Left lobe of liver (tissue), 2 donors: ENCODE results near the gene HCN3. TPM values are rescaled to one million over a fixed set of nuclear protein-coding genes. Genes with fewer than 3 reads are reported as not detected.
"Not testable (repeated sequence)": the region's sequence is repeated elsewhere in the genome, so short reads cannot be mapped to it uniquely, and the experiment has no call there.

Experiments
- ATAC-seq: fragments of 200-7000 bp; cut with Tn5 transposase; one replicate; pipeline ENCODE4 v1.9.1; 2020; ENCODE audit warnings: mild to moderate bottlenecking, moderate library complexity
- DNase-seq: peaks from one replicate; pipeline ENCODE4 v3.0.0-alpha.2; 2020; ENCODE audit warnings: low spot score
- total RNA-seq: library from RNA; stranded (reverse); gene quantifications from one replicate; pipeline ENCODE4 v1.2.1, GENCODE V29; 2021
- donor health status: DM: no; HTN: no; CAD: no; lungs with moderate emphysema.
- donor health status: DM: no; HTN: yes; CAD: no.

Gene HCN3
- total RNA-seq, 1 donor from 2014 or later: 2.5 TPM

GRCh38 chr1:155282488-155283091 is 5.3 kb downstream of the HCN3 start:
- ATAC-seq (no peak), DNase-seq (no peak)

DNA sequence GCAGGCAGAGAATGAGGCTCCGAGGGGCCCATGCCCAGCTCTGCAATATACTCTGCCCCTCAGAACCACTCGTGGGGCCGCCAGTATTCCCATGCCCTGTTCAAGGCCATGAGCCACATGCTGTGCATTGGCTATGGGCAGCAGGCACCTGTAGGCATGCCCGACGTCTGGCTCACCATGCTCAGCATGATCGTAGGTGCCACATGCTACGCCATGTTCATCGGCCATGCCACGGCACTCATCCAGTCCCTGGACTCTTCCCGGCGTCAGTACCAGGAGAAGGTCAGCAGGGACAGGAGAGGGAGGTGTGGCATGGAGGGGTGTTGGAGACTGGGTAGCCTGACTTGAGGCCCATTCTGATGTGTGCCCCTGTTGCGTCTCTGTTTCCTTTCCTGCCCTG is 7.2 kb downstream of the HCN3 start:
- DNase-seq (no peak), ATAC-seq (no peak)

DNA sequence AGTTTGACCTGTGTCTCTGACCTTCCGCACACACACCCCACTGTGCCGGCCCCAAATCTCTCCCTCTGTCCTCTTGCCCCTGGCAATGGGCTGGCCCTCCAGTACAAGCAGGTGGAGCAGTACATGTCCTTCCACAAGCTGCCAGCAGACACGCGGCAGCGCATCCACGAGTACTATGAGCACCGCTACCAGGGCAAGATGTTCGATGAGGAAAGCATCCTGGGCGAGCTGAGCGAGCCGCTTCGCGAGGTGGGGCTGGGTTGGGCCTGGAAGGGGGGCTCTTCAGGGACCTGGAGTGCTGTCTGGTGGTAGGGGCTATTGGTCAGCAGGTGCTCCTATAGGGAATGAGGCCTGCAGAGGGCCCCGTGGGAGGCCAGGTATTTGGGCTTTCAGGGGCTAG is 7.8 kb downstream of the HCN3 start:
- no peak for ATAC-seq
- no peak for DNase-seq

DNA sequence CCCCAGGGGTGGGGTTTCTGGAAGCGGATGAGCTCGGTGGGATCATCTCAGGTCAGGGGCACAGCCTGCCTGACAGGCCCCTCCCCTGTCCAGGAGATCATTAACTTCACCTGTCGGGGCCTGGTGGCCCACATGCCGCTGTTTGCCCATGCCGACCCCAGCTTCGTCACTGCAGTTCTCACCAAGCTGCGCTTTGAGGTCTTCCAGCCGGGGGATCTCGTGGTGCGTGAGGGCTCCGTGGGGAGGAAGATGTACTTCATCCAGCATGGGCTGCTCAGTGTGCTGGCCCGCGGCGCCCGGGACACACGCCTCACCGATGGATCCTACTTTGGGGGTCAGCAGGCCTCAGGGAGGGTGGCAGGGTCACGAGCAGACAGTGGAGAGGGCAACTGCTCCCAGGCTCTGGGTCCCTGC is 8.4 kb downstream of the HCN3 start:
- no peak for DNase-seq
- ATAC-seq: peak; percentile 8

GRCh38 chr1:155286544-155286943 is 9.3 kb downstream of the HCN3 start:
- ATAC-seq (peak; percentile 69), DNase-seq (no peak)

DNA sequence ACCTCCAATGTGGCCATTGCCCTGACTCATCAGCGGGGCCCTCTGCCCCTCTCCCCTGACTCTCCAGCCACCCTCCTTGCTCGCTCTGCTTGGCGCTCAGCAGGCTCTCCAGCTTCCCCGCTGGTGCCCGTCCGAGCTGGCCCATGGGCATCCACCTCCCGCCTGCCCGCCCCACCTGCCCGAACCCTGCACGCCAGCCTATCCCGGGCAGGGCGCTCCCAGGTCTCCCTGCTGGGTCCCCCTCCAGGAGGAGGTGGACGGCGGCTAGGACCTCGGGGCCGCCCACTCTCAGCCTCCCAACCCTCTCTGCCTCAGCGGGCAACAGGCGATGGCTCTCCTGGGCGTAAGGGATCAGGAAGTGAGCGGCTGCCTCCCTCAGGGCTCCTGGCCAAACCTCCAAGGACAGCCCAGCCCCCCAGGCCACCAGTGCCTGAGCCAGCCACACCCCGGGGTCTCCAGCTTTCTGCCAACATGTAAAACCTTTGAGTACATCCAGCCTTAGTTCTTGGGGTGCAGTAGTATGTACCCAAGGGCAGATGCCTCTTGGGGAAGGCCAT is 10.8 kb downstream of the HCN3 start:
- ATAC-seq (peak; percentile 13), DNase-seq (no peak)

- not testable (repeated sequence) for ATAC-seq
These were observed 13.7 kb downstream of the HCN3 start for GRCh38 chr1:155291006-155291405.

GRCh38 chr1:155293086-155293749 is 16.0 kb downstream of the HCN3 start:
- no peak for DNase-seq
- ATAC-seq: no peak

More at GRCh38 chr1:155291006-155291405, 13.7 kb downstream of the HCN3 start:
- not testable (repeated sequence) for DNase-seq

DNA sequence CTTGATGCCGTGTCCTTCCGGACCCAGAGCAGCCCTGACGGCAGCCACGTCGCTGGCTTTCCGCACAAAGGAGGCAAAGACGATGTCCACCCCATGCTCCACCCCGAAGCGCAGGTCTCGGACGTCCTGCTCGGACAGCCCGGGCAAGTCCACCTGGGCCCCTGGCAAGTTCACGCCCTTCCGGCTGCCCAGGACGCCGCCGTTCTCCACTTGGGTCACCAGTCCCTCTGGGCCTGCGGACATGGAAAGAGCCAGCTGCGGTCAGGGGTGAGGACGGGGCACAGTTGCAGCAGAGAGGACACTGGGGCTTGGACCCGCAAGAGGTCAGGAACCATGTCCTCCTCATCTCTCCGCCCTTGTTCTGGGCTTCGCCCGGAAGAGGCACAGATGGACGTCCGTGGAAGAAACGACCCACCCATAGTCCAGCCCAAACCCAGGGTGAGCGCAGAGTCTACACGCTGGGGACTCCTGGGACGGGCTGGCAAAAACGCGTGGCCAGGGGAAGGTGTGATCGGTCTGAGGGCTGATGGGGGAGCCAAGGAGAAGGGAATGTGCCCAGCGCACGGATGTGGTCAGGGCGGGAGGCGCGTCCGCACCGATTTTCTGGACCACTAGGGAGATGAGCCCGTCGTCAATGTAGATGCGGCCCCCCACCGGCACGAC is 17.4 kb downstream of the HCN3 start:
- ATAC-seq (no peak), DNase-seq (no peak)

- ATAC-seq (no peak), DNase-seq (no peak)
These were observed 18.1 kb downstream of the HCN3 start for GRCh38 chr1:155295183-155295941.

DNA sequence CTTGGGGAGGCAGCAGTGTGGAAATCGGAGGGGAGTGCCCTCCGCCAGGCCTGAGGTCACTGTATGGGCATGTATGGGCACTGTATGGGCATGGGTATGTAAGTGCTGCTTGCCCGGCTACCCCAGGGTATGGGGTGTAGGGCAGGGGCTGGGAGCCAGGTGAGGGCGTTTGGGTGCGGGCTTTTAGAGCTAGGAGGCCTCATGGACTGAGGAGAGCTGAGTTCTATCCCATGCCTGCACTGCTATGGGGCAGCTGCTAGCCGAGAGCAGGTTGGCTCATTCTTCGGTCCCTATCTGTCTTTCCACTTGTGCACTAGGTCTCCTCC is 18.6 kb downstream of the HCN3 start:
- no peak for ATAC-seq
- DNase-seq: no peak

DNA sequence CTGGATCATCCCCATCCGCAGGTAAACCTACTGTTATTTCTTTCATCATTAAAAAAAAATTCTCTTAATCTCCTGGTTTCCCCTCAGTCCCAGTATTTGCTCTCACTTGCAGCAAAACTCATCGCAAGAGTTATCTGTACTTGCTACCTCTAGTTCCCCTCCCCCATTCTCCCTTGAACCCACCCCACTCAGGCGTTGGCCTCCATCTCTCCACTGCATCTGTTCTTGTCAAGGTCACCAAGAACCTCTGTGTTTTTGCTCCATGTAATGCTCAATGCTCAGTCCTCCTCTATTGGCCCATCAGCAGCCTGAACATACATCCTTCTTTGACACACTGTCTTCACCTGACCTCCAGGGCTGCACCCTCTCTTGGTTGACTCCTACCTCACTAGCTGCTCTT is 19.4 kb downstream of the HCN3 start:
- DNase-seq: no peak
- ATAC-seq: no peak

- no peak for ATAC-seq
- DNase-seq: no peak
These were observed 20.1 kb downstream of the HCN3 start for GRCh38 chr1:155297384-155297783.

GRCh38 chr1:155300024-155300423 is 22.8 kb downstream of the HCN3 start:
- DNase-seq (no peak), ATAC-seq (peak; percentile 55)

- ATAC-seq: peak; percentile 89
- peak; percentile 95 for DNase-seq
These were observed 23.5 kb downstream of the HCN3 start for GRCh38 chr1:155300553-155301329.

- DNase-seq: no peak
- ATAC-seq: no peak
These were observed 24.1 kb downstream of the HCN3 start, which contains the start of gene PKLR for GRCh38 chr1:155301342-155301841. Gene PKLR (minus strand): TSS chr1:155301438. CDS start chr1:155301395, 43 bp downstream.

DNA sequence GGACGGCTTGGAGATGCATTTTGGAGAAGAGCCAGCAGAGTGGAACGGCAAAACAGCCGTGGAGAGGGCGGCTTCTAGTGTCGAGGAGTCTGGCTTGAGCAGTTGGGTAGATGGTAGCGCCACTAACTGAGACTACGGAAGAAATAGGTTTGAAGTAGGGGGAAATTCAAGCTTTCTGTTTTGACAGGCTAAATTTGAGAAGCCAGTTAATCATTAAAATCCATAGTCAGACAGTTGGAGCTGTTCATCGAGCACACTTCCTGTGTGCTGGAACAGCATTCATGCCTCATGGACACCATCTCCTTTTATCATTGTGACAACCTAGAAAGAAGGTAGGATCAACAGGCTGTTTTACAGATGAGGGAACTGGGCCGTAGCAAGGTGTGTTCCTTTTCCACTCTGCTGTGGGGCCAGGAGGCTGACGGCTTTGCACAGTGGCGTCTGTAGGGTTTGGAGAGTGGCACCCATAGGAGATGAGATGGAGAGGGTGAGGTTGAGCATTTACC is 27.3 kb downstream of the HCN3 start:
- DNase-seq (no peak), ATAC-seq (peak; percentile 14)

DNA sequence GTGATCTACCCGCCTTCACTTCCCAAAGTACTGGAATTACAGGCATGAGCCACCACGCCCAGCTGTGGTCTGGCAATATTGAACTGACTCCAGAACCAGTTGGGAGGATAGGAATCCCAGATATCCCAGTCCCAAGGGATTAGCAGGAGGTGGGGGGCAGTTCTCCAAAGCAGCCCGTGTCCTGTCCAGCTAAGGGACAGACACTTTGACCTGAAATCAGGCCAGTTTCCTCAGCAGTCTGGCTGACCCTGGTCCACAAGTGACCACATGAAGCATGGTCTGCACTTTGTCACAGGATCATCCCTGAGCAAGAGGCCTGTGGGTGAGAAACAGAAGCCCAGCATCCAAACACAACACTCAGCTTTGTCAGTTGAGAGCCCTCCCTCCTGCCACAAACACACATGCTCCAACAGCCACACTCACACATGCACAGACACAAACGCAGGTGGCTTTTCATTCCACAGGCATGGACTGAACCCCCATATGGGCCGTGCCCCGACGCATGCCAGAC is 28.7 kb downstream of the HCN3 start:
- ATAC-seq (peak; percentile 38), DNase-seq (peak; percentile 74)

GRCh38 chr1:155307247-155307740 is 30.0 kb downstream of the HCN3 start:
- DNase-seq: no peak
- no peak for ATAC-seq
